Stimulated activated naive B cell treated with anti-CD40 and anti-IgM and Interleukin-4, amounts not matched to agents 10 μg/mL and 1 μg/mL and 100 μg/mL, for 72 hours (primary cell): Measurements from ENCODE around the gene CDH13.

Experiments
- ATAC-seq, 2 donors: fragments of 150-1000 bp; cut with Tn5 transposase; replicated peaks; 2 replicates each; pipeline ENCODE4 v1.10.0; 2021; ENCODE audit warnings: moderate library complexity in 1 of 2
- DNase-seq: peaks from one replicate; pipeline ENCODE4 v3.0.0; 2021
- H3K27ac Mint-ChIP-seq: one replicate; pipeline ENCODE4 v1.8.0; 2022; ENCODE audit warnings: mild to moderate bottlenecking, mixed read lengths
- H3K27me3 Mint-ChIP-seq, 2 donors: one replicate each; pipeline ENCODE4 v1.8.0; 2022; ENCODE audit warnings: mixed read lengths in 2 of 2
- H3K36me3 Mint-ChIP-seq, 2 donors: one replicate each; pipeline ENCODE4 v1.8.0; 2022; ENCODE audit warnings: mixed read lengths in 2 of 2, mild to moderate bottlenecking in 1 of 2
- H3K4me1 Mint-ChIP-seq, 2 donors: one replicate each; pipeline ENCODE4 v1.8.0; 2022; ENCODE audit warnings: mixed read lengths in 2 of 2, mild to moderate bottlenecking in 1 of 2
- H3K4me3 Mint-ChIP-seq, 2 donors: one replicate each; pipeline ENCODE4 v1.8.0; 2022; ENCODE audit warnings: mild to moderate bottlenecking in 2 of 2, mixed read lengths in 2 of 2, moderate library complexity in 1 of 2
- H3K9me3 Mint-ChIP-seq, 2 donors: one replicate each; pipeline ENCODE4 v1.8.0; 2022; ENCODE audit warnings: mixed read lengths in 2 of 2, mild to moderate bottlenecking in 1 of 2

Gene CDH13

GRCh38 chr16:83581082-83581481 is 954.3 kb downstream of the CDH13 start:
- ATAC-seq (peak; percentile 41 to 79), DNase-seq (no peak)
- Mint-ChIP-seq H3K9me3 (peaks cover 2 to 4% of the 10 kb centered on the region in 2 donors), H3K36me3 (no peaks in the 10 kb centered on the region), H3K27me3 (peaks cover 21 to 22% of the 10 kb centered on the region in 2 donors), H3K4me1 (peaks cover 0 to 3% of the 10 kb centered on the region in 2 donors), H3K27ac (no peak overlapping the region), H3K4me3 (no peak overlapping the region)

GRCh38 chr16:83581994-83582747 is 955.4 kb downstream of the CDH13 start:
- Mint-ChIP-seq H3K36me3 (no peaks in the 10 kb centered on the region), H3K27ac (no peak overlapping the region), H3K4me3 (no peak overlapping the region), H3K27me3 (peaks cover 16 to 23% of the 10 kb centered on the region in 2 donors), H3K4me1 (peaks cover 0 to 3% of the 10 kb centered on the region in 2 donors), H3K9me3 (no peaks in the 10 kb centered on the region)
- DNase-seq, result no peak
- no peak for ATAC-seq

- ATAC-seq (no peak), DNase-seq (no peak)
- H3K4me1 Mint-ChIP-seq, result peaks cover 0 to 1% of the 10 kb centered on the region in 2 donors
- H3K9me3 Mint-ChIP-seq, result peaks cover 0 to 2% of the 10 kb centered on the region in 2 donors
- H3K27ac Mint-ChIP-seq, result no peak overlapping the region
- H3K36me3 Mint-ChIP-seq, result no peaks in the 10 kb centered on the region
- peaks cover 20 to 28% of the 10 kb centered on the region in 2 donors for H3K27me3 Mint-ChIP-seq
- H3K4me3 Mint-ChIP-seq, result no peak overlapping the region
These were observed 959.3 kb downstream of the CDH13 start for GRCh38 chr16:83586036-83586435.

GRCh38 chr16:83586461-83587200 is 959.9 kb downstream of the CDH13 start:
- H3K27ac Mint-ChIP-seq, result no peak overlapping the region
- peaks cover 23 to 28% of the 10 kb centered on the region in 2 donors for H3K27me3 Mint-ChIP-seq
- peaks cover 0 to 2% of the 10 kb centered on the region in 2 donors for H3K9me3 Mint-ChIP-seq
- no peak for DNase-seq
- no peak overlapping the region for H3K4me3 Mint-ChIP-seq
- no peaks in the 10 kb centered on the region for H3K36me3 Mint-ChIP-seq
- ATAC-seq, result no peak
- no peaks in the 10 kb centered on the region for H3K4me1 Mint-ChIP-seq

GRCh38 chr16:83587201-83587600 is 960.4 kb downstream of the CDH13 start:
- Mint-ChIP-seq H3K27ac (no peak overlapping the region), H3K4me3 (no peak overlapping the region), H3K27me3 (peaks cover 26 to 28% of the 10 kb centered on the region in 2 donors), H3K4me1 (no peaks in the 10 kb centered on the region), H3K36me3 (no peaks in the 10 kb centered on the region), H3K9me3 (peaks cover 0 to 2% of the 10 kb centered on the region in 2 donors)
- ATAC-seq (no peak), DNase-seq (no peak)

- Mint-ChIP-seq H3K4me1 (no peaks in the 10 kb centered on the region), H3K27me3 (peaks cover 27 to 28% of the 10 kb centered on the region in 2 donors), H3K27ac (no peak overlapping the region), H3K36me3 (no peaks in the 10 kb centered on the region), H3K4me3 (no peak overlapping the region), H3K9me3 (peaks cover 0 to 2% of the 10 kb centered on the region in 2 donors)
- ATAC-seq, result no peak
- DNase-seq, result no peak
These were observed 961.3 kb downstream of the CDH13 start for GRCh38 chr16:83588070-83588469.

- DNase-seq (no peak), ATAC-seq (no peak)
- Mint-ChIP-seq H3K27me3 (peaks cover 25 to 27% of the 10 kb centered on the region in 2 donors), H3K36me3 (no peaks in the 10 kb centered on the region), H3K4me3 (no peak overlapping the region), H3K27ac (no peak overlapping the region), H3K9me3 (peaks cover 0 to 2% of the 10 kb centered on the region in 2 donors), H3K4me1 (no peaks in the 10 kb centered on the region)
These were observed 962.8 kb downstream of the CDH13 start for GRCh38 chr16:83589576-83589975.

- H3K4me1 Mint-ChIP-seq, result no peaks in the 10 kb centered on the region
- DNase-seq (no peak), ATAC-seq (no peak)
- H3K4me3 Mint-ChIP-seq, result no peak overlapping the region
- no peak overlapping the region for H3K27ac Mint-ChIP-seq
- H3K36me3 Mint-ChIP-seq, result no peaks in the 10 kb centered on the region
- peaks cover 19 to 21% of the 10 kb centered on the region in 2 donors for H3K27me3 Mint-ChIP-seq
- H3K9me3 Mint-ChIP-seq, result peaks cover 0 to 2% of the 10 kb centered on the region in 2 donors
These were observed 966.0 kb downstream of the CDH13 start for GRCh38 chr16:83592778-83593177.

GRCh38 chr16:83599789-83600462 is 973.2 kb downstream of the CDH13 start:
- H3K4me3 Mint-ChIP-seq, result no peak overlapping the region

GRCh38 chr16:83602761-83603722 is 976.3 kb downstream of the CDH13 start:
- no peak overlapping the region for H3K4me3 Mint-ChIP-seq
- ATAC-seq (no peak), DNase-seq (no peak)
- no peaks in the 10 kb centered on the region for H3K36me3 Mint-ChIP-seq
- no peak overlapping the region for H3K27ac Mint-ChIP-seq
- H3K9me3 Mint-ChIP-seq, result peaks cover 0 to 2% of the 10 kb centered on the region in 2 donors
- H3K4me1 Mint-ChIP-seq, result no peaks in the 10 kb centered on the region
- H3K27me3 Mint-ChIP-seq, result peaks cover 10 to 11% of the 10 kb centered on the region in 2 donors

More at GRCh38 chr16:83599789-83600462, 973.2 kb downstream of the CDH13 start:
- Mint-ChIP-seq H3K9me3 (no peaks in the 10 kb centered on the region), H3K27me3 (peaks cover 8% of the 10 kb centered on the region in 2 donors), H3K27ac (no peak overlapping the region), H3K36me3 (no peaks in the 10 kb centered on the region), H3K4me1 (no peaks in the 10 kb centered on the region)
- no peak for ATAC-seq
- DNase-seq, result no peak

- no peak for ATAC-seq
- Mint-ChIP-seq H3K4me3 (no peak overlapping the region), H3K9me3 (peaks cover 0 to 2% of the 10 kb centered on the region in 2 donors), H3K27ac (no peak overlapping the region), H3K27me3 (peaks cover 10 to 11% of the 10 kb centered on the region in 2 donors), H3K4me1 (no peaks in the 10 kb centered on the region), H3K36me3 (no peaks in the 10 kb centered on the region)
- no peak for DNase-seq
These were observed 977.2 kb downstream of the CDH13 start for GRCh38 chr16:83603723-83604570.

GRCh38 chr16:83606486-83607030 is 979.8 kb downstream of the CDH13 start:
- H3K4me3 Mint-ChIP-seq, result no peak overlapping the region
- no peaks in the 10 kb centered on the region for H3K4me1 Mint-ChIP-seq
- ATAC-seq (peak; percentile 46 to 63), DNase-seq (no peak)
- peaks cover 0 to 2% of the 10 kb centered on the region in 2 donors for H3K9me3 Mint-ChIP-seq
- no peak overlapping the region for H3K27ac Mint-ChIP-seq
- no peaks in the 10 kb centered on the region for H3K36me3 Mint-ChIP-seq
- peaks cover 6 to 17% of the 10 kb centered on the region in 2 donors for H3K27me3 Mint-ChIP-seq
